Activated CD4-positive, alpha-beta T cell treated with anti-CD3 and anti-CD28 coated beads, Interleukin-2, amount 50 U/mL, for 16 hours (primary cell): Measurements from ENCODE around the gene KAT7.

Experiments
- DNase-seq: peaks from one replicate; pipeline ENCODE4 v3.0.0-alpha.2; 2020

KAT7 gene

GRCh38 chr17:49873466-49873865 lies 85.0 kb downstream of the KAT7 start:
- DNase-seq, result no peak

- DNase-seq, result no peak
These were observed 85.4 kb downstream of the KAT7 start for GRCh38 chr17:49873926-49874325.

DNA sequence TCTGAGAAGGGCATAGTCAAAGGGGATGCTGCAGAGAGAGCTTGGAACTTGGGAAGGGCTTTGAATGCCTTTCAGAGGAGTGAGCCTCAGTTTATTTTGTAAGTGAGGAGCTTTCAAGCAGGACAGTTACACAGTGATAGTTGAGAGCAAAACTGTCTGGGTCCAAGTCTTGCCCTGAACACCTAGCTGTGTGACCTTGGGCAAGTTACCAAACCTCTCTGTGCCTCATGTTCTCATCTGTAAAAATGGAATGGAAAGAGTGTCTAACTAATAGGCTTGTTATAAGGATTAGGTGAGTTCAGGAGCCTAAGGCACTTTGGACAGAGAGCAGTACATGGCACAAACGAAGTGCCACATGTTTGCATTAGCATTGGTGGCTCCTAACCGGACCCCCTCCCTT lies 86.4 kb downstream of the KAT7 start:
- DNase-seq, result no peak

GRCh38 chr17:49875685-49876084 lies 87.2 kb downstream of the KAT7 start:
- no peak for DNase-seq

DNA sequence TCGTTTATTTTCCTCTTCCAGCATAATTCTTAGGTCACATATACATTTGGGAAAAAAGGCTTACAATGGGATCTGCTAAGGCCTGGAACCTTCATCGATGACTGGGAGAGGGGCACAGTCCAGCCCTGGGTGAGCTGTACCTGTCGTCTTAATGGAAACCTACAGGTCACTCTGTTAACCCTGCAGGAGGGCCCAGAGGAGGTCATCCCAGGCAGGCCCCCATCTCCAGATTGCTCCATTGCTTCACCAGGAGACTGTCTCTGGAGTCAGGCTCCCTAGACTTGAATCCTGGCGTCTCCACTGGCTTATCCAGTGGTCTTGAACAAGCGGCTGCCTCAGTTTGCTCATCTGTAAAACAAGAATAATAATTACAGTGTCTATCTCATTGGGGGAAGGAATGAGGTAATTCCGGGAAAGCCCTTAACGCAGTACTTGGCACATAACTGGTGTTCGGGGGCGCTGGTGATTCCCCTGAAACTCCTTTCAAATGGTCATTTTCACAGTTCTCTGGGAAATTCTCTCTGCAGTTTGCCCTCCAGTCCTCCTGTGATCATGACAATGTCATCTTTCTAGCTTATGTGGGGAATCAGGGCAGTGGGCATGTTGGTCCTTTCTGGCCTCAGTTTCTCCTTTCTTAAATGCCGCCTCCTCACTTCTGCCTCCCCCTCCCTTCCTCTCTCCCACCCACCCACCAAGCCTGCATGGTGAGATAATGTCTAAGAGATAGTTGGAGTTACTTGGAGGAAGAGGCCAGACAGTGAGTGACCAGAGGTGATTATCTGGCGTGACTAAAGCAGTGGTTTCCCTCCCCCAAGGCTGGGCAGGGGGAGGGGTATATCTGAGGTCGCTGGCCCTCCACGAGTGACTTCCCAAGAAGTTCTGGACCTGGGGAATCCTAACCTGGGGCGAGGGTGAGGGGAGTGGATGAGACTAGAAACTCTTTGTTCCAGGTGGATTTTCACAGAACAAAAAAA lies 90.7 kb downstream of the KAT7 start:
- no peak for DNase-seq

- DNase-seq, result peak; percentile 74
These were observed 92.0 kb downstream of the KAT7 start for GRCh38 chr17:49880291-49881053.

DNA sequence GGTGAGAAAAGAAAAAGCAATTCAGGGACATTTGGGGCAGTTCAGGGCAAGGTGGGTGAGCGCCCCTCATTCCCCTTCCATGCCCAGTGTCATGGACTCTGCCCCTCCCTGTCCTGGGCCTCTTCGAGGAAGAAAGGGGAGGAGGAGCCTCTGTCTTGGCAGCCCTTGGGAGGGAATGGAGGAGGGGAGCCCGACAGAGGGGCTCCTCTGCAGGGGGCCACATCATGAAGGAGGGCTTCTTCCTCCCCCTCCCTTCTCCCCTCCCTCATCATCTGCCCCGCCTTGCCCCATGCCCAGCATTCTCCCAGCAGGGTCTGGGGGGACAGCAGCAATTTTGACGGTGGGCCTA lies 92.5 kb downstream of the KAT7 start:
- no peak for DNase-seq

GRCh38 chr17:49882434-49882833 lies 94.0 kb downstream of the KAT7 start:
- DNase-seq, result no peak
